HepG2 (cell line): ENCODE results near the gene STX1B. TPM values are rescaled to one million over a fixed set of nuclear protein-coding genes. Genes with fewer than 3 reads are reported as not detected.

Experiments
- EEA1 ChIP-seq: sonication (generic); formaldehyde crosslinking; IDR thresholded peaks from 2 replicates; pipeline ENCODE4 v1.5.1; 2020; ENCODE audit warnings: mild to moderate bottlenecking, missing genetic modification reagents, borderline replicate concordance
- FUBP1 ChIP-seq: sonication (generic); formaldehyde crosslinking; IDR thresholded peaks from 2 replicates; pipeline ENCODE4 v1.5.1; 2020; ENCODE audit warnings: missing genetic modification reagents, mild to moderate bottlenecking, borderline replicate concordance
- JDP2 ChIP-seq: sonication (generic); formaldehyde crosslinking; IDR thresholded peaks from 2 replicates; pipeline ENCODE4 v1.8.1; 2022; ENCODE audit warnings: missing genetic modification reagents, borderline replicate concordance
- KDM3A ChIP-seq: IDR thresholded peaks from 2 replicates; pipeline ENCODE4 v1.6.1; 2018; ENCODE audit warnings: low read depth, missing compliant biosample characterization
- MIER2 ChIP-seq: IDR thresholded peaks from 2 replicates; pipeline ENCODE4 v1.6.1; 2016; ENCODE audit warnings: missing biosample characterization, missing genetic modification reagents
- POLR2G ChIP-seq: fragments of 200-400 bp; formaldehyde crosslinking; IDR thresholded peaks from 2 replicates; pipeline ENCODE4 v1.6.1; 2018; ENCODE audit warnings: mild to moderate bottlenecking, low read depth, low read length, moderate library complexity
- REPIN1 ChIP-seq: sonication (generic); formaldehyde crosslinking; IDR thresholded peaks from 2 replicates; pipeline ENCODE4 v1.8.0; 2022; ENCODE audit warnings: missing genetic modification reagents, low read depth, mild to moderate bottlenecking, borderline replicate concordance
- SCMH1 ChIP-seq: sonication (generic); formaldehyde crosslinking; IDR thresholded peaks from 2 replicates; pipeline ENCODE4 v1.9.0; 2021; ENCODE audit warnings: missing genetic modification reagents, mild to moderate bottlenecking, borderline replicate concordance
- SP4 ChIP-seq: sonication (generic); formaldehyde crosslinking; IDR thresholded peaks from 2 replicates; pipeline ENCODE4 v1.8.1; 2023; ENCODE audit warnings: mild to moderate bottlenecking, missing genetic modification reagents
- ZBTB7A ChIP-seq: sonication (generic); formaldehyde crosslinking; IDR thresholded peaks from 2 replicates; pipeline ENCODE4 v1.8.0; 2022; ENCODE audit warnings: mild to moderate bottlenecking, missing genetic modification reagents
- ZFP36L2 ChIP-seq: sonication (generic); formaldehyde crosslinking; IDR thresholded peaks from 2 replicates; pipeline ENCODE4 v1.4.0; 2020; ENCODE audit warnings: missing genetic modification reagents
- ZIK1 ChIP-seq: sonication (generic); formaldehyde crosslinking; IDR thresholded peaks from 2 replicates; pipeline ENCODE4 v1.5.0; 2020; ENCODE audit warnings: mild to moderate bottlenecking, low read depth, missing genetic modification reagents, borderline replicate concordance
- ZKSCAN5 ChIP-seq: sonication (generic); formaldehyde crosslinking; IDR thresholded peaks from 2 replicates; pipeline ENCODE4 v1.5.1; 2020; ENCODE audit warnings: mild to moderate bottlenecking, missing genetic modification reagents
- ZNF263 ChIP-seq: sonication (generic); formaldehyde crosslinking; IDR thresholded peaks from 2 replicates; pipeline ENCODE4 v1.4.0; 2020; ENCODE audit warnings: missing genetic modification reagents
- ZNF350 ChIP-seq: sonication (generic); formaldehyde crosslinking; IDR thresholded peaks from 2 replicates; pipeline ENCODE4 v1.4.0; 2020; ENCODE audit warnings: mild to moderate bottlenecking, low read depth, missing genetic modification reagents, borderline replicate concordance
- ZNF558 ChIP-seq: sonication (generic); formaldehyde crosslinking; IDR thresholded peaks from 2 replicates; pipeline ENCODE4 v1.9.0; 2022; ENCODE audit warnings: mild to moderate bottlenecking, missing genetic modification reagents, borderline replicate concordance
- ZNF660 ChIP-seq: sonication (generic); formaldehyde crosslinking; IDR thresholded peaks from 2 replicates; pipeline ENCODE4 v1.5.1; 2020; ENCODE audit warnings: mild to moderate bottlenecking, low read depth, missing genetic modification reagents, borderline replicate concordance
- ZNF746 ChIP-seq: sonication (generic); formaldehyde crosslinking; IDR thresholded peaks from 2 replicates; pipeline ENCODE4 v1.8.0; 2022; ENCODE audit warnings: mild to moderate bottlenecking, missing genetic modification reagents
- polyA plus RNA-seq, 8 experiments: library from polyadenylated mRNA; depleted of rRNA in 3 of 8; stranded (reverse) in 7 of 8; unstranded in 1 of 8; fragments of >200 nt; fragmentation: Illumina TruSeq in 4 of 8; extraction: Trizol in 4 of 8; gene quantifications; 2 replicates each; pipeline versions ENCODE4 v1.2.1 to v1.2.3, GENCODE V29; 2011 to 2016; ENCODE audit warnings: low read depth in 4 of 8, missing spikeins in 1 of 8, mixed read lengths in 1 of 8; ENCODE audit not compliant: insufficient read depth in 1 of 8
- total RNA-seq, 5 experiments: library from RNA; depleted of rRNA; stranded (reverse); fragments of >200 nt; fragmentation: Illumina TruSeq; extraction: Trizol; gene quantifications; 2 replicates each; pipeline ENCODE4 v1.2.3, GENCODE V29; 2016; ENCODE audit warnings: low read depth in 1 of 5
- TF ChIP-seq, protein P1 (sequence below): IDR thresholded peaks from 2 replicates; pipeline ENCODE4 v1.6.1; 2016; ENCODE audit warnings: control low read depth
- TF ChIP-seq, protein P2 (sequence below): sonication (generic); formaldehyde crosslinking; IDR thresholded peaks from 2 replicates; pipeline ENCODE4 v1.5.0; 2020; ENCODE audit warnings: mild to moderate bottlenecking, missing genetic modification reagents
- TF ChIP-seq, protein P3 (sequence below): sonication (generic); formaldehyde crosslinking; IDR thresholded peaks from 2 replicates; pipeline ENCODE4 v1.8.1; 2023; ENCODE audit warnings: mild to moderate bottlenecking, missing genetic modification reagents, borderline replicate concordance
- TF ChIP-seq, protein P4 (sequence below), 2 experiments: sonication (generic) in 1 of 2; formaldehyde crosslinking in 1 of 2; IDR thresholded peaks; 2 replicates each; pipeline versions ENCODE4 v1.5.1 to v1.6.1; 2011 to 2020; ENCODE audit warnings: borderline replicate concordance in 1 of 2, low read depth in 1 of 2, low read length in 1 of 2, mild to moderate bottlenecking in 1 of 2, missing genetic modification reagents in 1 of 2, moderate library complexity in 1 of 2

The STX1B gene
- total and polyA plus RNA-seq, 2 of the 13 experiments (the other 11 are each of a cell fraction or from before 2014, with no cell fraction given): 2.1 to 3.0 TPM

- TF ChIP-seq, protein P1, sequence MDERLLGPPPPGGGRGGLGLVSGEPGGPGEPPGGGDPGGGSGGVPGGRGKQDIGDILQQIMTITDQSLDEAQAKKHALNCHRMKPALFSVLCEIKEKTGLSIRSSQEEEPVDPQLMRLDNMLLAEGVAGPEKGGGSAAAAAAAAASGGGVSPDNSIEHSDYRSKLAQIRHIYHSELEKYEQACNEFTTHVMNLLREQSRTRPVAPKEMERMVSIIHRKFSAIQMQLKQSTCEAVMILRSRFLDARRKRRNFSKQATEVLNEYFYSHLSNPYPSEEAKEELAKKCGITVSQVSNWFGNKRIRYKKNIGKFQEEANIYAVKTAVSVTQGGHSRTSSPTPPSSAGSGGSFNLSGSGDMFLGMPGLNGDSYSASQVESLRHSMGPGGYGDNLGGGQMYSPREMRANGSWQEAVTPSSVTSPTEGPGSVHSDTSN (CRISPR knock-in tag): no peak; the same call in 1 of the 2 replicates
- TF ChIP-seq, protein P2, sequence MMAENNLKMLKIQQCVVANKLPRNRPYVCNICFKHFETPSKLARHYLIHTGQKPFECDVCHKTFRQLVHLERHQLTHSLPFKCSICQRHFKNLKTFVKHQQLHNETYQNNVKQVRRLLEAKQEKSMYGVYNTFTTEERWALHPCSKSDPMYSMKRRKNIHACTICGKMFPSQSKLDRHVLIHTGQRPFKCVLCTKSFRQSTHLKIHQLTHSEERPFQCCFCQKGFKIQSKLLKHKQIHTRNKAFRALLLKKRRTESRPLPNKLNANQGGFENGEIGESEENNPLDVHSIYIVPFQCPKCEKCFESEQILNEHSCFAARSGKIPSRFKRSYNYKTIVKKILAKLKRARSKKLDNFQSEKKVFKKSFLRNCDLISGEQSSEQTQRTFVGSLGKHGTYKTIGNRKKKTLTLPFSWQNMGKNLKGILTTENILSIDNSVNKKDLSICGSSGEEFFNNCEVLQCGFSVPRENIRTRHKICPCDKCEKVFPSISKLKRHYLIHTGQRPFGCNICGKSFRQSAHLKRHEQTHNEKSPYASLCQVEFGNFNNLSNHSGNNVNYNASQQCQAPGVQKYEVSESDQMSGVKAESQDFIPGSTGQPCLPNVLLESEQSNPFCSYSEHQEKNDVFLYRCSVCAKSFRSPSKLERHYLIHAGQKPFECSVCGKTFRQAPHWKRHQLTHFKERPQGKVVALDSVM (CRISPR knock-in tag): peak; percentile 76
- TF ChIP-seq, protein P3, sequence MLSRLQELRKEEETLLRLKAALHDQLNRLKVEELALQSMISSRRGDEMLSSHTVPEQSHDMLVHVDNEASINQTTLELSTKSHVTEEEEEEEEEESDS (CRISPR knock-in tag): no peak
- TF ChIP-seq POLR2G: no peak; the same call in 1 of the 2 replicates
- TF ChIP-seq FUBP1 (CRISPR knock-in tag): no peak
- TF ChIP-seq SCMH1 (CRISPR knock-in tag): no peak
- no peak for TF ChIP-seq ZKSCAN5 (CRISPR knock-in tag)
- no peak; the same call in 1 of the 2 replicates for TF ChIP-seq EEA1
- TF ChIP-seq ZBTB7A: peak; percentile 41; the same call in 1 of the 2 replicates
- peak; percentile 23; the same call in 1 of the 2 replicates for TF ChIP-seq KDM3A (CRISPR knock-in tag)
- TF ChIP-seq, protein P4, sequence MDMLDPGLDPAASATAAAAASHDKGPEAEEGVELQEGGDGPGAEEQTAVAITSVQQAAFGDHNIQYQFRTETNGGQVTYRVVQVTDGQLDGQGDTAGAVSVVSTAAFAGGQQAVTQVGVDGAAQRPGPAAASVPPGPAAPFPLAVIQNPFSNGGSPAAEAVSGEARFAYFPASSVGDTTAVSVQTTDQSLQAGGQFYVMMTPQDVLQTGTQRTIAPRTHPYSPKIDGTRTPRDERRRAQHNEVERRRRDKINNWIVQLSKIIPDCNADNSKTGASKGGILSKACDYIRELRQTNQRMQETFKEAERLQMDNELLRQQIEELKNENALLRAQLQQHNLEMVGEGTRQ (IDR thresholded peaks at IDR 0.05; ENCODE audit: low read depth, low read length): no peak
- TF ChIP-seq, protein P4 (CRISPR knock-in tag; IDR thresholded peaks at IDR 0.05; ENCODE audit: borderline replicate concordance): no peak; the same call in 1 of the 2 replicates
- no peak for TF ChIP-seq MIER2
- no peak for TF ChIP-seq ZNF558 (CRISPR knock-in tag)
- no peak for TF ChIP-seq ZNF660
- no peak for TF ChIP-seq ZNF746 (CRISPR knock-in tag)
- TF ChIP-seq REPIN1: peak; percentile 67; the same call in 1 of the 2 replicates
- no peak for TF ChIP-seq JDP2 (CRISPR knock-in tag)
- no peak; the same call in 1 of the 2 replicates for TF ChIP-seq ZIK1 (CRISPR knock-in tag)
- TF ChIP-seq ZFP36L2 (CRISPR knock-in tag): no peak
- peak; percentile 22; the same call in 1 of the 2 replicates for TF ChIP-seq ZNF263 (CRISPR knock-in tag)
- TF ChIP-seq SP4 (CRISPR knock-in tag): no peak
- TF ChIP-seq ZNF350 (CRISPR knock-in tag): no peak; the same call in 1 of the 2 replicates
Observed at GRCh38 chr16:30953511-30954124, 56.8 kb downstream of the STX1B start (continued).
